ENCODE data around the gene KIAA0930. TPM values are rescaled to one million over a fixed set of nuclear protein-coding genes. Genes with fewer than 3 reads are reported as not detected.

KIAA0930 gene
- total and polyA plus RNA-seq, 7 donors = 13.2 to 51.1 (median 23.4) TPM

GRCh38 chr22:45205276-45205925 lies 35.3 kb downstream of the KIAA0930 start:
- no peaks in the 10 kb centered on the region for H3K9me3 ChIP-seq
- H3K36me3 ChIP-seq (ENCODE audit: insufficient read depth in 1 of 2, low read depth in 1 of 2) = peaks cover 0 to 51% of the 10 kb centered on the region in 2 donors
- intact Hi-C loops (cut with DNase I) = no loop called here

GRCh38 chr22:45204819-45205218 lies 35.9 kb downstream of the KIAA0930 start:
- Histone ChIP-seq H3K36me3 (ENCODE audit: insufficient read depth in 1 of 2, low read depth in 1 of 2) (peaks cover 0 to 53% of the 10 kb centered on the region in 2 donors), H3K4me3 (no peak overlapping the region), H3K4me1 (no peaks in the 10 kb centered on the region), H3K9me3 (no peaks in the 10 kb centered on the region), H3K27ac (no peak overlapping the region), H3K27me3 (ENCODE audit: insufficient read depth in 3 of 3, low read length in 2 of 3) (no peaks in the 10 kb centered on the region)
- intact Hi-C loops (cut with DNase I) = no loop called here
- DNase-seq = no peak
- TF ChIP-seq CTCF (IDR thresholded peaks at IDR 0.05) = no peak
- 89 to 91% (median 91%) methylated on average over 14 of the region's 14 CpGs for WGBS, 3 donors
- no peak for ATAC-seq

More at GRCh38 chr22:45205276-45205925, 35.3 kb downstream of the KIAA0930 start:
- no peak overlapping the region for H3K27ac ChIP-seq
- H3K27me3 ChIP-seq (ENCODE audit: insufficient read depth in 3 of 3, low read length in 2 of 3) = no peaks in the 10 kb centered on the region
- no peak overlapping the region for H3K4me3 ChIP-seq
- peak in 1 of 2 donors; percentile 26 for DNase-seq
- ATAC-seq = no peak
- WGBS, 3 donors = 89 to 93% (median 89%) methylated on average over 19 to 20 of the region's 20 CpGs
- H3K4me1 ChIP-seq = no peaks in the 10 kb centered on the region
- no peak for TF ChIP-seq CTCF (IDR thresholded peaks at IDR 0.05)

GRCh38 chr22:45204241-45204640 lies 36.5 kb downstream of the KIAA0930 start:
- Histone ChIP-seq H3K4me1 (no peaks in the 10 kb centered on the region), H3K27ac (no peak overlapping the region), H3K4me3 (no peak overlapping the region), H3K27me3 (ENCODE audit: insufficient read depth in 3 of 3, low read length in 2 of 3) (no peaks in the 10 kb centered on the region), H3K9me3 (no peaks in the 10 kb centered on the region), H3K36me3 (ENCODE audit: insufficient read depth in 1 of 2, low read depth in 1 of 2) (peaks cover 0 to 59% of the 10 kb centered on the region in 2 donors)
- WGBS, 3 donors = 81 to 83% (median 82%) methylated on average over 13 of the region's 13 CpGs
- no peak for TF ChIP-seq CTCF (IDR thresholded peaks at IDR 0.05)
- DNase-seq = peak in 1 of 2 donors; percentile 26
- no peak for ATAC-seq
- intact Hi-C loops (cut with DNase I) = no loop called here

- TF ChIP-seq CTCF (IDR thresholded peaks at IDR 0.05) = no peak
- no peaks in the 10 kb centered on the region for H3K4me1 ChIP-seq
- intact Hi-C loops (cut with DNase I) = no loop called here
- H3K27ac ChIP-seq = no peak overlapping the region
- 90 to 93% (median 91%) methylated on average over 37 to 40 of the region's 40 CpGs for WGBS, 3 donors
- no peaks in the 10 kb centered on the region for H3K27me3 ChIP-seq (ENCODE audit: insufficient read depth in 3 of 3, low read length in 2 of 3)
- no peaks in the 10 kb centered on the region for H3K9me3 ChIP-seq
- H3K36me3 ChIP-seq (ENCODE audit: insufficient read depth in 1 of 2, low read depth in 1 of 2) = peaks cover 0 to 66% of the 10 kb centered on the region in 2 donors
- DNase-seq (peak in 1 of 2 donors; percentile 35), ATAC-seq (no peak)
- H3K4me3 ChIP-seq = no peak overlapping the region
Observed at GRCh38 chr22:45203150-45203951, 37.3 kb downstream of the KIAA0930 start.

Data from psoas muscle (tissue), 8 donors.